ENCODE results near the gene SULF2.

- no peak for TF ChIP-seq CTCF (conservative IDR thresholded peaks at IDR 0.05)
- no peak for TF ChIP-seq ZFX (IDR thresholded peaks at IDR 0.05)
These were observed 36.3 kb upstream of the SULF2 start for GRCh38 chr20:47821481-47822100.
